ENCODE results near the gene PRKCE. TPM values are rescaled to one million over a fixed set of nuclear protein-coding genes. Genes with fewer than 3 reads are reported as not detected.
"Not testable (repeated sequence)": the region's sequence is repeated elsewhere in the genome, so short reads cannot be mapped to it uniquely, and the experiment has no call there.

The PRKCE gene
- polyA plus RNA-seq, 4 donors, result 8.1 to 10.5 (median 9.3) TPM

DNA sequence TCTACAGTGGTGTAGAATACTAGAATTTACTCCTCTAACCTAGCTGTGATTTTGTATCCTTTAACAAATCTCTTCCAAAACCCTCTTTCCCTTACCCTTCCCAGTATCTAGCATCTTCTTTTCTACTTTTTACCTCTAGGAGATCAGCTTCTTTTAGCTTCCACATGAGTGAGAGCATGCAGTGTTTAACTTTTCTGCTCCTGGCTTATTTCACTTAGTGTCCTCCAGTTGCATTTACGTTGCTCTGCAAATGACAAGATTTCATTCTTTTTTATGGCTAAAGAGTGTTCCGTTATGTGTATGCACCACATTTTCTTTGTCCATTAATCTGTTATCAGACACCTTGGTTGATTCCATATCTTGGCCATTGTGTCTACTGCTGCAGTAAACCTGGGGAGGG is 228.5 kb downstream of the PRKCE start:
- no peak for DNase-seq (ENCODE audit: low read depth in 4 of 4, low spot score in 3 of 4)

- no peak for DNase-seq (ENCODE audit: low read depth in 4 of 4, low spot score in 3 of 4)
Observed at GRCh38 chr2:45881970-45882581, 230.6 kb downstream of the PRKCE start.

DNA sequence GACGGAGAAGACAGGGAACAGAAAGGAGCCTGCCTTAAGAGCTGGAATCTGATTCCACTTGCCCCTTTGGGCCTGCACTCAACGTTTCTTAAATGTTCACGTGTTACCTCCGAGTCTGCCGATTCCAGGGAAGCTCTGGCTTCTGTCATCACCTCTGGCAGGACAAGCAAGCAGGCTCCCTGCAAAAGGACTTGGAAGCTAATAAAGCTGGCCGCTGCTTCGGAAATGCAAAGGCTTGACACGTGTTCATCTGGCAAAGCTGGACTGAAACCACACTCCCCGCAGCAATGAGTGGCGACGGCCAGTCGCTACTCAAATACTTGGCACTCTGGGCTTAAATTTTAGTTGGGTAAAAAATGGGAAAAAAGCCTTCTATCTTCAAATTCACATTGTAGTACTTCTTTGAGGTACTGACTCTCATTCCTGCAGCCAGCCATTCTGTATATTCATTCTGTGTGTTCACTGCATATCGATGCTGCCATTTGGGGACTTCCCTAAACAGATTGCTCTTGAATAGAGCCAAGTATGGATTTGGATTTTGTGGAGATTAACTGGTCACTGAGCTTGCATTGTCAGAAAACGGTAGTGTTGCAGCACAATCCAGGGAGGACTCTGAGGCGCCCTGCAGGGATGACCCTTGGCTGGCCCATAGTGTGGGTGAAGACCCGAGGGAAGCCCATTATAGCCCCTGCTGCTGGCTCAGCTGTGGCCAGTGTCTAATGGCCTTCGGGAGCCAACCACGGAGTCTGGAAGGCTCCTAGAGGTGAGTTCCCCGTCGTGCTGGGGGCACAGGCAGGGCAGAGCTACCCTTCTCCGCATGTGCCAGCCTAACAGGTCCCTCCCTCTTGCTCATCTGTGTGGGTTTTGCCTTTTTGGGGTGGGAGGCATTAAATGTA is 231.5 kb downstream of the PRKCE start:
- DNase-seq (ENCODE audit: low read depth in 4 of 4, low spot score in 3 of 4), result no peak

DNA sequence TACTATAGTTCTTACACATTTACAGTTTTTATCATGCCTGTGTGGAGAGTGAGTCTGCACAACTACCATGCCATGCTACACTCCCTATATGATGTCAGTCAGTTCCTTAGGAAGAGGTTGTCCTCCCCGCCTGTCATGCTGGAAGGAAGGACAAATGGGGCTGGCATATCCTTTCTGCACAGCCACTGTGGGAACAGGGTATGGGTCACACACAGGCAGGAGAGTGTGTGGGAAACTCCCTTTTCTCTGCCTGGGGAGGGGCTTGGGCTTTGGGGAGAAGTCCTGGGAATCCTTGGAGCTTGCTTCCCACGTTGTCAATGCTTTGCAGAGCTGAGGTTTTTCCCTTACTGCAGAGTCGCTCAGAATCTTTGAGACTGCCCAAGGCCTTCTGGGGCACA is 232.1 kb downstream of the PRKCE start:
- DNase-seq (ENCODE audit: low read depth in 4 of 4, low spot score in 3 of 4), result no peak

GRCh38 chr2:45884126-45884525 is 232.7 kb downstream of the PRKCE start:
- DNase-seq (ENCODE audit: low read depth in 4 of 4, low spot score in 3 of 4), result no peak

DNA sequence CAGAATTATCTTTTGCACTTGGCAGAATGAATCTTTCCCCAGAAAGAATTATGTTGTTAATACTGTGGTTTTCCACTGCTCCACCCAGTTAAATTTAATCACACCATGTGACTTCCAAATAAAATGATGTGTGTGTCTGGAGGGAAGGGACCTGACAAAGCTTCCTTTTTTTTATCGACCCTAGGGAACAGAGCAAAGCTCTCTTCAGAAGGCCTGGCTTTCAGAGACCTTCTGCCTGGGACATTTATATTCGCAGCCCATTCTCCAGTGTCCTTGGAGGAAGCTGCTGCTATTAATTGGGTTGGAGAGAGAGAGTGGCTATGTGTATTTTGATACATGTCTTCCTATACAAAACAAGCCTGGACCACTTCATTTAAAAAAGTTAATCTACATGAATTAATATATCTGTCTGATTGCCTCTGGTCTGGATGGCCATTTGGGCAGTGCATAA is 233.7 kb downstream of the PRKCE start:
- no peak for DNase-seq (ENCODE audit: low read depth in 4 of 4, low spot score in 3 of 4)

DNA sequence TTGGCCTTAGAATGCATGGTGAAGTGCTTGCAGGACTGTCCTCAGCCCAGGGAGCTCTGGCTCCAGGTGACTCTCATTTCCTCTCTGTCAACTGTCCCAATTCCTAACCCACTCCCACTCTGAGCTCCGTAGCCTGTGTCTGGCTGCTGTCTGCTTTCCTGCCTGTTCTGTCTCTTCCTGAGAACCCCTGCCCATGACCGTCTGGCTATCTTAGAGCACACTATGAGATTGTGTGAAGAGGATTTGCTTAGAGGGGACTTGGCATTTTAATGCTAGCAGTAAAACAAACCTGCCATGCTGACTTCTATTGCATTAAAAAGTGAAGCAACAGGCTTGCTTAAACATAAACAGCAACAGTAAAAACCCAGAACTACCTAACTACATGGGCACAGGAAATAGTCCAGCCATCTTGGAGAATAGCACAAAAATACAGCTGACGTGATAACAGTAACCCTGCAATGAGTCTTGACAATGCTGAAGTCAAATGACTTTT is 234.7 kb downstream of the PRKCE start:
- DNase-seq (ENCODE audit: low read depth in 4 of 4, low spot score in 3 of 4), result no peak

DNA sequence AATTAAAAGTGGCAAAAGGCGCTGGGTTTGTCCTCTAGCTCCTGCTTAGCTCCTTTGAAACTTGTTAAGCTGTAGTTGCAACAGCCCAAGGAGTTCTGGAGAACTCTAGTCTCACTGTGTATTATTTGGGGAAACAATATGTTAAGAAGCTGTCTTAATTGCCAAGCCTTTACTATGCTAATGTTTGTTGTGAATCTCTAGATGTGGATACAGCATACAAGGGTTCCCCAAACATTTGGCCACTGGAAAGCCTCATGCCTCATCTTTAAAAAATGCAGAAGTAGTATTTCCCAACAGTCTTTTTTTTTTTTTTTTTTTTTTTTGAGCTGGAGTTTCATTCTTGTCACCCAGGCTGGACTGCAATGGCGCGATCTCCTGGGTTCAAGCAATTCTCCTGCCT is 236.7 kb downstream of the PRKCE start:
- DNase-seq (ENCODE audit: low read depth in 4 of 4, low spot score in 3 of 4), result no peak

DNA sequence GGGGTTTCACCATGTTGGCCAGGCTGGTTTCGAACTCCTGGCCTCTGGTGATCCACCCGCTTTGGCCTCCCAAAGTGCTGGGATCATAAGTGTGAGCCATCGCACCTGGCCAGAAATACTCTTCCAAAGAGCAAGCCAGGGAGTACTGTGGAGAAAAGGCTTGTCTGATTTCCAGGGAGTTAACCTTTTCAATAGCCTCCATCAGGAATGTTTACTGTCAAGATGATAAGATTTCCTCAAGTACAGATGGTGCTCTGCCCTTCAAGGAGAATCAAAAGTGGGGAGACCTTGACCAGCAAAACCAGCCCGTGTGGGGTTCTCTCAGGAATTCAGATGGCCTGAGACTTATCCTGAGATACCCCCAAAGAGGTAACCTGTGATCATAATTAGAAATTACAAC is 237.2 kb downstream of the PRKCE start:
- no peak for DNase-seq (ENCODE audit: low read depth in 4 of 4, low spot score in 3 of 4)

DNA sequence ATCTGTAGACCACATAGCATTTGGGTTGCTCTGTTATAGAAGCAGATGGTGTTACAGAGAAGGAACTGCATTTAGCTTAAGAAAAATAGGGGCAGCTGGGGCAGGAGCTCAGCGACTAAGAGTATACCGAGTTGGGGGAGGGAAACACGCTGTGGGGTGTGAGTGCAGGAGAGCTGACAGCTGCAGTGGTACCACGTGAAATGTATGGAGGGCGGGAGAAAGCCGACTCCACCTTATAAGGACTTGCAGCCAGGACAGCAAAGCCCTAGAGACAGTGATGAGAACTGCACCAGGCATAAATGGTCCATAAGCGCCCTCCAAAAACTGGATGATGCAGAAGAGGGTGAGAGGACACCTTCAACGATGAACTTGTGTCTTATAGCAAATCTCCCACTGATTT is 237.6 kb downstream of the PRKCE start:
- DNase-seq (ENCODE audit: low read depth in 4 of 4, low spot score in 3 of 4), result no peak

DNA sequence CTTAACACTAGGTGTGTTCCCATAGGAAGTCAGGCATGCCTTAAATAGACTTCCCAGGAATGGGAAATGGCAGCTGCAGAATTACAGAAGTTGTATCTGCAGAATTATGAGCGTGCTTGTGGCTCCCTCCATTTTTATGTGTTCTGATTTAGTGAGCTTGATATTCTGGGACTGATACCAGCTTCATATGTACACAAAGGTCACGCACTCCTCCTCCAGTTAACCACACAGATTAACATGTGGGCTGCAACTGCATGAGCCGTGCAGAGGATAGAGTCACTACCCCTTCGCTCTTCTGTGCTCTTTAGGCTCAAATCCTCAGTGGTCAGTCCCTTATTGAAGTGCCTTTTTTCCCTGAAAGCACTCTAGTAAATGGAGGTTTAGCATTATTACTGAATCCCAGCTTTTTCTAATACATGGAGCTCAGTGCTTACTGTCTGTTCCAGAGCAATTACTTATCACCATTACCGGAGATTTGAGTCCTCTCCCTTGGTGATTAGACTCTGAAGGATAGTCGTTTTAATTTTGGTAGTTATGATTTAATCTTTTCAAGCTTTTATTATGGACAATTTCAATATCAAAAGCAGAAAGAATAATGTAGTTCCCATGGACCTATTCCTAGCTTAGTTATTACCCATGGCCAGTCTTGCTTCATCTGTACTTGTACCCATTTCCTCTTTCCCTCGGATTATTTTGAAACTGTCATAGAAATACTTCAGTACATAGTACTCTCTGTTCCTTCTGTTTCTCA is 238.3 kb downstream of the PRKCE start:
- DNase-seq (ENCODE audit: low read depth in 4 of 4, low spot score in 3 of 4), result no peak

GRCh38 chr2:45890371-45890646 is 238.8 kb downstream of the PRKCE start:
- not testable (repeated sequence) for DNase-seq (ENCODE audit: low read depth in 4 of 4, low spot score in 3 of 4)

DNA sequence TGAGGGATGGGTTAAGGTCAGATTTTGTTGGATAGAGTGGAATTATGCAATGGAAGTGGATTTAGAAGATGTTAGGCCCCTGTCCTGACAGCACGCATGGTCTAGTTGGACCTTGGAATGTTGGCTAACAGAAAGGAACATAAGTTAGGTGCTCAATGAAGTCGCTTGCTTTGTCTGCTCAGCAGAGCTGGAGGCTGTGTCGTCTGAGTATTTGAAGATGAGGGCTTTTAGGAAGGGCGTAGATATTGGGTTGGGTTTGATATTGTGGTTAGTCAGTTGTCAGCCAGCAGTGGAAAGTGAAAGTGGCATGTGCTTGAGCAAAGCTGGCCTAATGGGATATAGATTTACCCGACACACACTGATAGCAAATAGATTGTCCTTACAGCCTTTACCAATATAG is 239.3 kb downstream of the PRKCE start:
- no peak for DNase-seq (ENCODE audit: low read depth in 4 of 4, low spot score in 3 of 4)

GRCh38 chr2:45891719-45892424 is 240.4 kb downstream of the PRKCE start:
- DNase-seq (ENCODE audit: low read depth in 4 of 4, low spot score in 3 of 4), result no peak

DNA sequence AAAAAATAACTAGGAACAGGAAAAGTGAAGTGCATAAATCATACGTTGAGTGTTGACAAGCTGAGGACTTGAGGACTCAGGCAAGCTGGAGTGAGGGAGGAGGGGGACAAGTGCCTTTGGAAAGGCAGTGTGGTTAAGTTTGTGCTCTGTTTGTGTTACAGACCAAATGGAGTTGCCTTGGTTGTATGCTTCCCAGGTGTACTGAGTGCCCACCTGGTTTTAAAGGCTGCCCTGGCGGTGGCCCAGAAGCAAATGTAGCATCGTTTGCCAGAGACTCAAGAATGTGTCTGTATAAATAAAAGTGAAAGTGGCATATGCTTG is 240.9 kb downstream of the PRKCE start:
- DNase-seq (ENCODE audit: low read depth in 4 of 4, low spot score in 3 of 4), result no peak

DNA sequence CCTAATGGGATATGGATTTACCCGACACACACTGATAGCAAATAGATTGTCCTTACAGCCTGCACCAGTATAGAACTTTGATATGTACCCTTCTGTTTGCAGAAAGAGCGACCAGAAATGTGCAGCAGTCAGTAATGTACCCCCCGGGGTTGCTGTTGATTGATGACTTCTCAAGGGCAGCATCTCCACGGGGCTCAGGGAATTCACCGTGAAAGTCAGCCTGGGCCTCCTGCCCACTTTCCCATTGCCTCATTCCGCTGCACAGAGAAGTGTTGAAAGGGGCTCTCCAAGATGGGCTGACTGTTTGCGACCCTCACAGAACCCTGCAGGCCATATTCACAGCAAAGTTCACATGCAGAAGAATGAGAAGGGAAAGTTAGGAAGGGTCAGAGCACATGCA is 241.3 kb downstream of the PRKCE start:
- no peak for DNase-seq (ENCODE audit: low read depth in 4 of 4, low spot score in 3 of 4)

DNA sequence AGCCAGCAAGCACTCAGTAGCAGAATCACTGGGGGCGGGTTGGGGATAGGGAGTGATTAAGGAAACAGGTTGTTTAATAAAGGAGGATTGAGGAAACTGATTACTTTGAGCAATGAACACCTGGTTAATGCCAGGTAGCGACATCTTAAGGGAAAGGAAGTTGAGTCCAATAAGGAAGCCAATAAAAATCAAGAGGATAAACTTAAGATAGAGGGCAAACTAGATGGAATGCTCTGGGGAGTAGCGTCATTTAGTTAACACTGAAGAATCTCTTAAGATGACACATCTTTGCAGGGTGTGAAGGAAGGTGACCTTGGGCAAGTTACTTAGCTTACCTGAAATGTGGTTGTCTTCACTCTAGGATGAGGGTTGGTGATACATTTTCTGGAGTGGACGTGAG is 242.7 kb downstream of the PRKCE start:
- DNase-seq (ENCODE audit: low read depth in 4 of 4, low spot score in 3 of 4), result no peak

DNA sequence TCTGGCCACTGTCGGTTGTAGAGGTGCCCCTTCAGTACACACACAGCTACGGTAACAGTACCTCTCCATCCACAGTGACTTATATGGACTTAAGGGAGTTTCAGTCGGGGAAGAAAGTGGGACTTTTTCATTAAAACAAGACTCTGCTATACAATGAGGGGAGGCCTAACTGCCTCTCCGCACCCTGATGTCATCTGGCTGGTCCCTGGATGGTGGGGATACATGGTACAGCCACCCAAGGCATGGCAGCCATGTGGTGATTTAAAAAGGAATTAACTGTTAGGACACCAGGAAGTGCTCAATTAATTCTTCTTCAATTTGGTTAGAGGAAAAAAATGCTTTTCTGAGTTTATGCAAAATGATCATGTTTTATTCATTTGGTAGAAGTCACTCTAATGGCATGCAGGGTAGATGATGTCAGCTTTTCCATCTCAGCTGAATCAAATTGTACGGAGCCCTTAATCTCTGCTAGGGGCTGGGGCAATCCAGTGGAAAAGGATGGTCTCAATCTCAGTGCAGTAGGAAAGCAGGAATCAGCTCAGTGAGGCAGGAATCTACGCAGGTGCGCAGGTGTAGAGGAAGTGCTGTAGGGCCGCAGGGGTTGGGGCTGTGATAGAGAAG is 243.9 kb downstream of the PRKCE start:
- DNase-seq (ENCODE audit: low read depth in 4 of 4, low spot score in 3 of 4), result no peak

DNA sequence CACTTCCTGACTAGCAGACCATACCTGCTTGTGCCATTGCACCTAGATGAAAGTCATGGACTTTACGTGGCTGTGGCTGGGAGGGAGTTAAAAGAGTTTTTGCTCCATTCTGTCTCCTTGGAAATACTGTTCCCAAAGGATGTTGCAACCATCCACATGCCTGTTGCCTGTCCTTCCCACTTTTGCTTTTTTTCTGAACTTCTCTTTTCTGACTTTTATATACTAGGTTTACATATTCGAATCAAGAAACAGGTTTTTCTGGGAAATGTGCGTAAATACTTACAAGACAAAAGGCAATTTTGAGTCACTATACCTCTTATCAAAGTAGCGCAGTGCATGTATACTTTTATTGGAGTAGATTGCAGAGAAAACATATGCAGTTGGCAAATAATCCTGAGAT is 244.8 kb downstream of the PRKCE start:
- DNase-seq (ENCODE audit: low read depth in 4 of 4, low spot score in 3 of 4), result no peak

DNA sequence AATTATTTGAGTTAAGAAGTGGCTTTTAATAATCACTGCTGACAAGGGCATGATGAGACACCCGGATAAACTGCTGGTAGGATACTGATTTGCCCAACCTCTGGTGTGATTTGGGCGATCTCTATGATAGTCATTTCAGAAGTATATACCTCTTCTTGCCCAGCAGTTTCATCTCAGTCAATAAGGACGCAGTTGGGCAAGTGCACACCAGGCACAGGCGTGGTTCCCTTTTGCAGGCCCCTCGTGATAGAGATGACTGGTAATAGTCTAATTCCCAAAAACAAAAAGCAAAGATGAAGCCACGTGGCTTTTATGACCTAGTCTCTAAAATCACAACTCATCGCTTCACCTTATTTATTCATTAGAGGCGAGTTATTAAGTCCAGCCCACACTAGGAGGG is 246.4 kb downstream of the PRKCE start:
- DNase-seq (ENCODE audit: low read depth in 4 of 4, low spot score in 3 of 4), result no peak

- no peak for DNase-seq (ENCODE audit: low read depth in 4 of 4, low spot score in 3 of 4)
Observed at GRCh38 chr2:45898819-45899218, 247.3 kb downstream of the PRKCE start.
